GM21723 (cell line): ENCODE results near the gene GJA10.

ENCODE experiments used
- ATAC-seq: cut with Tn5 transposase; IDR thresholded peaks from one replicate; pipeline ENCODE4 v1.9.1; 2021; ENCODE audit warnings: mild to moderate bottlenecking, moderate library complexity; ENCODE audit not compliant: unreplicated experiment

GJA10 gene

GRCh38 chr6:89942601-89943000, 48.3 kb downstream of the GJA10 start:
- ATAC-seq, result no peak

- ATAC-seq, result no peak
Measured at GRCh38 chr6:89944181-89944755, 50.0 kb downstream of the GJA10 start.

GRCh38 chr6:89944826-89945407, 50.6 kb downstream of the GJA10 start:
- no peak for ATAC-seq
